Measurements from ENCODE around the gene CALCR.

- TF ChIP-seq GATA2 (IDR thresholded peaks at IDR 0.05; ENCODE audit: low read depth, low read length) (no peak), GATA3 (IDR thresholded peaks at IDR 0.05; ENCODE audit: low read depth, low read length) (no peak)
Measured at GRCh38 chr7:93515144-93515543, 59.4 kb downstream of the CALCR start.
